ENCODE results near the gene VHLL. TPM values are rescaled to one million over a fixed set of nuclear protein-coding genes. Genes with fewer than 3 reads are reported as not detected.

VHLL gene
- total and polyA plus RNA-seq, 4 donors = 0.67 TPM; not detected in 3

- no peaks in the 10 kb centered on the region for H3K27me3 ChIP-seq (ENCODE audit: control insufficient read depth in 4 of 4, insufficient read depth in 4 of 4, low read length in 3 of 4)
- H3K4me3 ChIP-seq (ENCODE audit: low read depth in 1 of 3, low read length in 3 of 3) = peak within 1 kb of the TSS; percentile 82 to 99 (median 96)
- H3K9me3 ChIP-seq (ENCODE audit: control insufficient read depth in 4 of 4, low read length in 3 of 4) = no peaks in the 10 kb centered on the region
- TF ChIP-seq HNF4A (conservative IDR thresholded peaks at IDR 0.05) (peak; percentile 60 to 75), NR2F2 (IDR thresholded peaks at IDR 0.05) (no peak), REST (IDR thresholded peaks at IDR 0.05) (peak; percentile 57), HNF4G (IDR thresholded peaks at IDR 0.05) (peak; percentile 32), RXRA (IDR thresholded peaks at IDR 0.05) (peak; percentile 58 to 74), JUND (IDR thresholded peaks at IDR 0.05) (peak; percentile 30 to 70), TAF1 (conservative IDR thresholded peaks at IDR 0.05) (peak; percentile 36), YY1 (IDR thresholded peaks at IDR 0.05) (peak; percentile 99), FOXA1 (IDR thresholded peaks at IDR 0.05) (peak; percentile 65), GABPA (IDR thresholded peaks at IDR 0.05 in 1 of 2, conservative IDR thresholded peaks at IDR 0.05 in 1 of 2) (peak; percentile 70 to 91), EGR1 (IDR thresholded peaks at IDR 0.05; ENCODE audit: low read depth in 2 of 2) (peak in 1 of 2 donors; percentile 31), RAD21 (IDR thresholded peaks at IDR 0.05) (peak; percentile 20 to 36), CTCF (IDR thresholded peaks at IDR 0.05; ENCODE audit: low read depth, low read length, missing input control) (no peak), FOXA2 (IDR thresholded peaks at IDR 0.05) (no peak), SP1 (IDR thresholded peaks at IDR 0.05) (peak; percentile 81), ATF3 (IDR thresholded peaks at IDR 0.05) (peak; percentile 47), ZBTB33 (IDR thresholded peaks at IDR 0.05) (peak; percentile 99), MAX (IDR thresholded peaks at IDR 0.05) (peak; percentile 79)
- peaks cover 7 to 52% (median 34%) of the 10 kb centered on the region in 4 donors for H3K4me1 ChIP-seq (ENCODE audit: control insufficient read depth in 4 of 4, insufficient read depth in 4 of 4, low read length in 3 of 4)
- peak within 1 kb of the TSS; percentile 95 to 98 for H3K27ac ChIP-seq (ENCODE audit: low read depth in 1 of 2, low read length in 2 of 2)
- peak; percentile 90 for DNase-seq (ENCODE audit: low spot score)
- H3K36me3 ChIP-seq (ENCODE audit: control insufficient read depth in 4 of 4, insufficient read depth in 3 of 4, low read depth in 1 of 4, low read length in 3 of 4) = peaks cover 4 to 15% (median 11%) of the 10 kb centered on the region in 4 donors
- peak within 1 kb of the TSS; percentile 80 to 98 for H3K9ac ChIP-seq (ENCODE audit: low read depth in 1 of 2, low read length in 2 of 2)
- under 1% methylated on average over 50 of the region's 50 CpGs for WGBS
These were observed 16.5 kb downstream of the VHLL start, which contains the start of gene SMG5 for GRCh38 chr1:156282479-156283222. Gene SMG5, minus strand, starts transcription at chr1:156282825. Its CDS starts 145 bp downstream, at chr1:156282680.
